Measurements from ENCODE around the gene AGRN.
A peak's percentile ranks its signal among the peaks of the same experiment; 100 is the strongest.

Gene AGRN

GRCh38 chr1:995665-996633, 24.0 kb upstream of the AGRN start:
- Histone ChIP-seq H3K9me3 (ENCODE audit: control insufficient read depth in 1 of 2, low read length in 2 of 2) (peaks cover 4 to 5% of the 10 kb centered on the region in 2 donors), H3K4me3 (ENCODE audit: low read depth in 1 of 2, low read length in 2 of 2) (no peak overlapping the region), H3K27me3 (ENCODE audit: control insufficient read depth in 1 of 2, insufficient read depth in 2 of 2, low read length in 2 of 2) (peaks cover 12 to 23% of the 10 kb centered on the region in 2 donors), H3K4me1 (ENCODE audit: control insufficient read depth in 1 of 2, insufficient read depth in 2 of 2, low read length in 2 of 2) (peaks cover 1 to 4% of the 10 kb centered on the region in 2 donors), H3K9ac (ENCODE audit: low read depth in 1 of 2, low read length in 2 of 2) (no peak overlapping the region), H3K36me3 (ENCODE audit: control insufficient read depth in 1 of 2, insufficient read depth in 2 of 2, low read length in 2 of 2) (no peaks in the 10 kb centered on the region), H3K27ac (ENCODE audit: low read depth, low read length) (no peak overlapping the region)

- H3K36me3 ChIP-seq (ENCODE audit: control insufficient read depth in 1 of 2, insufficient read depth in 2 of 2, low read length in 2 of 2), result no peaks in the 10 kb centered on the region
- H3K4me3 ChIP-seq (ENCODE audit: low read depth in 1 of 2, low read length in 2 of 2), result no peak overlapping the region
- no peaks in the 10 kb centered on the region for H3K9me3 ChIP-seq (ENCODE audit: control insufficient read depth in 1 of 2, low read length in 2 of 2)
- no peak overlapping the region for H3K9ac ChIP-seq (ENCODE audit: low read depth in 1 of 2, low read length in 2 of 2)
- peaks cover 5 to 7% of the 10 kb centered on the region in 2 donors for H3K4me1 ChIP-seq (ENCODE audit: control insufficient read depth in 1 of 2, insufficient read depth in 2 of 2, low read length in 2 of 2)
- peaks cover 19 to 29% of the 10 kb centered on the region in 2 donors for H3K27me3 ChIP-seq (ENCODE audit: control insufficient read depth in 1 of 2, insufficient read depth in 2 of 2, low read length in 2 of 2)
- no peak overlapping the region for H3K27ac ChIP-seq (ENCODE audit: low read depth, low read length)
Observed at GRCh38 chr1:996851-997712, 22.8 kb upstream of the AGRN start.

DNA sequence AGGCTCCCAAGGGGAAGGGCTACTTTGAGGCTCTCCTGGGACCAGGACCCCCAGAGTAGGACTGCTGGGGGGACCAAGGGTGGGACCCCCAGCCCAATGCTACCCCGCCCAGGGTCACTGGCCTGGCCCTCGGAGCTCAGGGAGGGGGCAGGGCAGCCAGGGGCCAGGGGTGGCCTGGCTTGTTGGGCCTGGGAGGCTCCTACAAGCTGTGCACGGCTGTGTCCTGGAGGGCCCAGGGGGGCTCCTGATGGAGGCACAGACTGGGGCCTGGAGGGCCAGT, 22.3 kb upstream of the AGRN start:
- Histone ChIP-seq H3K9me3 (ENCODE audit: control insufficient read depth in 1 of 2, low read length in 2 of 2) (no peaks in the 10 kb centered on the region), H3K9ac (ENCODE audit: low read depth in 1 of 2, low read length in 2 of 2) (no peak overlapping the region), H3K36me3 (ENCODE audit: control insufficient read depth in 1 of 2, insufficient read depth in 2 of 2, low read length in 2 of 2) (no peaks in the 10 kb centered on the region), H3K27me3 (ENCODE audit: control insufficient read depth in 1 of 2, insufficient read depth in 2 of 2, low read length in 2 of 2) (peaks cover 19 to 29% of the 10 kb centered on the region in 2 donors), H3K27ac (ENCODE audit: low read depth, low read length) (no peak overlapping the region), H3K4me3 (ENCODE audit: low read depth in 1 of 2, low read length in 2 of 2) (no peak overlapping the region), H3K4me1 (ENCODE audit: control insufficient read depth in 1 of 2, insufficient read depth in 2 of 2, low read length in 2 of 2) (peaks cover 5 to 7% of the 10 kb centered on the region in 2 donors)

GRCh38 chr1:997993-998744, 21.8 kb upstream of the AGRN start:
- Histone ChIP-seq H3K9ac (ENCODE audit: low read depth in 1 of 2, low read length in 2 of 2) (no peak overlapping the region), H3K27ac (ENCODE audit: low read depth, low read length) (no peak overlapping the region), H3K36me3 (ENCODE audit: control insufficient read depth in 1 of 2, insufficient read depth in 2 of 2, low read length in 2 of 2) (no peaks in the 10 kb centered on the region)

DNA sequence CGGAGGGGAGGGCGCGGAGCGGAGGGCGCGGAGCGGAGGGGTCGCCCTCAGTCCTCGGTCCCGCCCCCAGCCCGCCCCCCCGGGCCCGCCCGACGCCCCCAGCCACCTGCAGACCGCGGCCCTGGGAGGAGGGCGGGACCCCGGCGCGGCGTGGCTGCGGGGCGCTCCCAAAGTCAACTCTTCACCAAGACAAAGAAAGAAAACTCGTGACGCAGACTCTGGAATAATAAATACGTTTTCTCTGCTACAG, 21.2 kb upstream of the AGRN start:
- H3K27ac ChIP-seq (ENCODE audit: low read depth, low read length), result no peak overlapping the region
- H3K27me3 ChIP-seq (ENCODE audit: control insufficient read depth in 1 of 2, insufficient read depth in 2 of 2, low read length in 2 of 2), result peaks cover 25 to 37% of the 10 kb centered on the region in 2 donors

More at GRCh38 chr1:997993-998744, 21.8 kb upstream of the AGRN start:
- peaks cover 5 to 7% of the 10 kb centered on the region in 2 donors for H3K4me1 ChIP-seq (ENCODE audit: control insufficient read depth in 1 of 2, insufficient read depth in 2 of 2, low read length in 2 of 2)
- H3K4me3 ChIP-seq (ENCODE audit: low read depth in 1 of 2, low read length in 2 of 2), result no peak overlapping the region
- peaks cover 22 to 33% of the 10 kb centered on the region in 2 donors for H3K27me3 ChIP-seq (ENCODE audit: control insufficient read depth in 1 of 2, insufficient read depth in 2 of 2, low read length in 2 of 2)
- H3K9me3 ChIP-seq (ENCODE audit: control insufficient read depth in 1 of 2, low read length in 2 of 2), result no peaks in the 10 kb centered on the region

GRCh38 chr1:998995-999724, 20.8 kb upstream of the AGRN start:
- Histone ChIP-seq H3K4me1 (ENCODE audit: control insufficient read depth in 1 of 2, insufficient read depth in 2 of 2, low read length in 2 of 2) (peaks cover 5 to 7% of the 10 kb centered on the region in 2 donors), H3K27me3 (ENCODE audit: control insufficient read depth in 1 of 2, insufficient read depth in 2 of 2, low read length in 2 of 2) (peaks cover 25 to 40% of the 10 kb centered on the region in 2 donors), H3K9me3 (ENCODE audit: control insufficient read depth in 1 of 2, low read length in 2 of 2) (no peaks in the 10 kb centered on the region), H3K9ac (ENCODE audit: low read depth in 1 of 2, low read length in 2 of 2) (no peak overlapping the region), H3K36me3 (ENCODE audit: control insufficient read depth in 1 of 2, insufficient read depth in 2 of 2, low read length in 2 of 2) (no peaks in the 10 kb centered on the region), H3K27ac (ENCODE audit: low read depth, low read length) (peak overlapping the region; percentile 20), H3K4me3 (ENCODE audit: low read depth in 1 of 2, low read length in 2 of 2) (peak overlapping the region; percentile 40 to 44)

More for the DNA sequence above, 21.2 kb upstream of the AGRN start:
- Histone ChIP-seq H3K36me3 (ENCODE audit: control insufficient read depth in 1 of 2, insufficient read depth in 2 of 2, low read length in 2 of 2) (no peaks in the 10 kb centered on the region), H3K9me3 (ENCODE audit: control insufficient read depth in 1 of 2, low read length in 2 of 2) (no peaks in the 10 kb centered on the region), H3K9ac (ENCODE audit: low read depth in 1 of 2, low read length in 2 of 2) (no peak overlapping the region), H3K4me1 (ENCODE audit: control insufficient read depth in 1 of 2, insufficient read depth in 2 of 2, low read length in 2 of 2) (peaks cover 5 to 7% of the 10 kb centered on the region in 2 donors), H3K4me3 (ENCODE audit: low read depth in 1 of 2, low read length in 2 of 2) (no peak overlapping the region)

- Histone ChIP-seq H3K9ac (ENCODE audit: low read depth in 1 of 2, low read length in 2 of 2) (peak within 1 kb of the TSS in 1 of 2 donors; percentile 54), H3K9me3 (ENCODE audit: control insufficient read depth in 1 of 2, low read length in 2 of 2) (no peaks in the 10 kb centered on the region), H3K4me1 (ENCODE audit: control insufficient read depth in 1 of 2, insufficient read depth in 2 of 2, low read length in 2 of 2) (peaks cover 9 to 11% of the 10 kb centered on the region in 2 donors), H3K36me3 (ENCODE audit: control insufficient read depth in 1 of 2, insufficient read depth in 2 of 2, low read length in 2 of 2) (no peaks in the 10 kb centered on the region), H3K27ac (ENCODE audit: low read depth, low read length) (peak within 1 kb of the TSS; percentile 87), H3K27me3 (ENCODE audit: control insufficient read depth in 1 of 2, insufficient read depth in 2 of 2, low read length in 2 of 2) (peaks cover 32 to 47% of the 10 kb centered on the region in 2 donors), H3K4me3 (ENCODE audit: low read depth in 1 of 2, low read length in 2 of 2) (peak within 1 kb of the TSS; percentile 61 to 62)
Observed at GRCh38 chr1:999725-1000356, 20.1 kb upstream of the AGRN start, which contains the start of gene HES4. Gene HES4 (minus strand): TSS chr1:1000097. CDS start chr1:999973, 124 bp downstream.

DNA sequence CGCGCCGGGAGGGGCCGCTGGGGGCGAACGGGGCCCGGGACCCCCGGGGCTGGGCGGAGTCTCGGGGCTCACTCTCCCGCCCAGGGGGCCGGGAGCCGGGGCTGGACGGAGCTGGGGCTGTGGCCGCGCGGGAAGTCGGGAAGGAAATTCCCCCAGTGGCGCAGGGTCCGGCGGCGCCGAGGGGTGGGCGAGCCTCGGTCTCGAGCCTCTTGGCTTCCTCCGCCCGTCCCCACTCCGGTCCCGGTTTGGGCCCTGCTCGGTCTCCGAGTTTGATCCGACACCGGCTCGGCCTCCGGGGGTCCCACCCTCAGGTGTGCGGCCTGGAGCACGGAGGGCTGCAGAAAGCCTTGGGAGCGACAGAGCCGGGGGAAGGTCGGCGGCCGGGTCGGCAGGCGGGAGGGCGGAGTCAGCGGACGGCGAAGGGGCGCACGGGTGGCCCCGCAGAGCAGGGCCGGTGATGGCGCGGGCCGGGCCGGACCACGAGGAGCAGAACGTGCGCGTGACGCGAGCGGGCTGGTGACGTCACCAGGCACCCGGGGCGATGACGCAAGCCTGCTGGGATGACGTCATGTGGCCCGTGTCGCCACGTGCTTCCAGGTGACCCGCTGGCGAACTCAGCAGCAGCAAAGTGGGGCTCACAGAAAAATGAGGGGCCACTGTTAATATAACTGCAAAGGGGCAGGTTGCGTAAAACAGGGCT, 19.4 kb upstream of the AGRN start:
- H3K9me3 ChIP-seq (ENCODE audit: control insufficient read depth in 1 of 2, low read length in 2 of 2), result no peaks in the 10 kb centered on the region
- peaks cover 35 to 54% of the 10 kb centered on the region in 2 donors for H3K27me3 ChIP-seq (ENCODE audit: control insufficient read depth in 1 of 2, insufficient read depth in 2 of 2, low read length in 2 of 2)
- H3K4me3 ChIP-seq (ENCODE audit: low read depth in 1 of 2, low read length in 2 of 2), result peak overlapping the region; percentile 61 to 62
- peak overlapping the region; percentile 87 for H3K27ac ChIP-seq (ENCODE audit: low read depth, low read length)
- H3K4me1 ChIP-seq (ENCODE audit: control insufficient read depth in 1 of 2, insufficient read depth in 2 of 2, low read length in 2 of 2), result peaks cover 16 to 17% of the 10 kb centered on the region in 2 donors
- no peaks in the 10 kb centered on the region for H3K36me3 ChIP-seq (ENCODE audit: control insufficient read depth in 1 of 2, insufficient read depth in 2 of 2, low read length in 2 of 2)
- peak overlapping the region in 1 of 2 donors; percentile 54 for H3K9ac ChIP-seq (ENCODE audit: low read depth in 1 of 2, low read length in 2 of 2)

Measured in duodenal mucosa (tissue), 2 donors.